K562 (cell line): Measurements from ENCODE around the gene NOC4L. TPM values are rescaled to one million over a fixed set of nuclear protein-coding genes. Genes with fewer than 3 reads are reported as not detected.

ENCODE experiments used
- CHD2 ChIP-seq: IDR thresholded peaks from 2 replicates; pipeline ENCODE4 v1.6.1; 2011; ENCODE audit warnings: low read depth, low read length
- HNRNPK ChIP-seq: fragments of 200-400 bp; formaldehyde crosslinking; IDR thresholded peaks from one replicate; pipeline ENCODE4 v1.6.1; 2018; ENCODE audit warnings: mild to moderate bottlenecking, low read depth, low read length; ENCODE audit not compliant: poor library complexity, severe bottlenecking
- KLF1 ChIP-seq: fragments of 450-650 bp; IDR thresholded peaks from 2 replicates; pipeline ENCODE4 v1.6.1; 2016; ENCODE audit warnings: missing genetic modification characterization, missing compliant biosample characterization
- SP1 ChIP-seq: sonication (generic); formaldehyde crosslinking; IDR thresholded peaks from 2 replicates; pipeline ENCODE4 v1.8.1; 2022; ENCODE audit warnings: mild to moderate bottlenecking, missing genetic modification reagents
- ZBTB40 ChIP-seq, 2 experiments: fragments of 450-650 bp in 1 of 2; sonication (generic) in 1 of 2; formaldehyde crosslinking in 1 of 2; IDR thresholded peaks; 2 replicates each; pipeline versions ENCODE4 v1.7.1 to v1.9.0; 2016 to 2022; ENCODE audit warnings: inconsistent platforms in 1 of 2, mild to moderate bottlenecking in 1 of 2, missing genetic modification reagents in 1 of 2
- polyA plus RNA-seq, 8 experiments: library from polyadenylated mRNA; depleted of rRNA in 4 of 8; stranded (reverse) in 5 of 8; unstranded in 3 of 8; fragments of >200 nt; fragmentation: Nextera tagmentation in 2 of 8; fragmentation: Illumina TruSeq in 1 of 8; extraction: Ambion mirVana in 2 of 8; extraction: Trizol in 1 of 8; gene quantifications; 2 replicates each; pipeline versions ENCODE4 v1.2.1 to v1.2.3, GENCODE V29; 2011 to 2014; ENCODE audit warnings: inconsistent platforms in 1 of 8, missing spikeins in 1 of 8
- total RNA-seq, 7 experiments: library from RNA; depleted of rRNA in 6 of 7; stranded (reverse); fragments of >200 nt in 6 of 7; fragmentation: Illumina TruSeq in 2 of 7; extraction: Trizol in 2 of 7; gene quantifications; 2 replicates each; pipeline versions ENCODE4 v1.2.1 to v1.2.3, GENCODE V29; 2011 to 2021; ENCODE audit warnings: low replicate concordance in 1 of 7

NOC4L gene
- total and polyA plus RNA-seq, 9 of the 15 experiments (the other 6 are each of a cell fraction or from before 2014, with no cell fraction given), result 1.3 to 77.0 (median 20.0) TPM

- TF ChIP-seq ZBTB40 (IDR thresholded peaks at IDR 0.05) (peak; percentile 49), ZBTB40 (CRISPR knock-in tag; IDR thresholded peaks at IDR 0.05) (no peak), CHD2 (peak; percentile 54), HNRNPK (no peak), SP1 (CRISPR knock-in tag) (peak; percentile 94), KLF1 (no peak)
Observed at GRCh38 chr12:132144115-132144809, at the start of gene NOC4L, which contains the start of gene DDX51 (continued).
